Cardiac septum (tissue), 1 donor: ENCODE results near the gene SMARCD1. TPM values are rescaled to one million over a fixed set of nuclear protein-coding genes. Genes with fewer than 3 reads are reported as not detected.
A peak's percentile ranks its signal among the peaks of the same experiment; 100 is the strongest.

Source experiments
- DNase-seq: peaks from one replicate; pipeline ENCODE4 v3.0.0-alpha.2; 2020; ENCODE audit warnings: low spot score
- intact Hi-C: fragments of 100-400 bp; cut with DNase I; formaldehyde crosslinking; loops from one replicate; pipeline ENCODE4 v1.14.0; 2022
- long read RNA-seq: library from polyadenylated mRNA; unstranded; transcript quantifications from one replicate; pipeline ENCODE4 v2.0.0, GENCODE V29; 2021
- total RNA-seq: library from RNA; stranded (reverse); fragmentation: NEBNext Ultra II Directional; extraction: Animal tissue kit (Norgen Biotek cat#: 25700); gene quantifications from one replicate; pipeline ENCODE4 v1.2.1, GENCODE V29; 2021
- donor health status: DM: no; HTN: no; CAD: no.

The SMARCD1 gene
- 20.5 TPM for total RNA-seq
- long read RNA-seq, partial matches to known transcripts = 3 of 8 reads
- long read RNA-seq, other reads (novel, unspliced or antisense) = 3 of 8 reads

DNA sequence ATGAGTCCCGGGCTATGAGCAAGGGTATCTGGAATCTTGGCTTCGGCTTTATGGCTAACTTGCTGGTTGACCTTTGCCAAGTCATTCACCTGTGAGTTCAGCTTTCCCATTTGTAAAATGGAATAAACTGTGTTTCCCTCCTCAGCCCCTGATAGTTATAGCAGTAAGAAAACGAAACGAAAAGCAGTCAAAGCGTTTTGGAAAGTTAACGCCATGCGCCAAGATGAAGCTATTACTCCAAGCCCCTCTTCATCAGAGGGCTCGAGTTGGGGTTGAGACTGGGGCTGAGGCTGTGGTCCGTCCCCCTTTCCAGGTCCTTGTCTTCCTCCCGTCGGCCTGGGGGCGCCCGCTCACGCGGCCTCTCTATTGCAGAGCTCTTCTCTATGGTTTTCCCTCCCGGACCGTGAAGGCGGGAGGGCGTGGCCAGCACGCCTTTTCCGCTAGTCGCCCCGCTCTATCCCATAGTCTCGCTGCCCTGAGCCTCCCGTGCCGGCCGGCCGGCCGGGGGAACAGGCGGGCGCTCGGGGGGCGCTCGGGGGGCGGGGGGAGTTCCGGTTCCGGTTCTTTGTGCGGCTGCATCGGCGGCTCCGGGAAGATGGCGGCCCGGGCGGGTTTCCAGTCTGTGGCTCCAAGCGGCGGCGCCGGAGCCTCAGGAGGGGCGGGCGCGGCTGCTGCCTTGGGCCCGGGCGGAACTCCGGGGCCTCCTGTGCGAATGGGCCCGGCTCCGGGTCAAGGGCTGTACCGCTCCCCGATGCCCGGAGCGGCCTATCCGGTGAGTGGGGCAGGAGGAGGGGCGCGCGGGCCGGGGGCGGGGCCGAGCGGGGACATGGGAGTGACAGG is at the start of gene SMARCD1:
SMARCD1 (plus strand) TSS at position 568 of the 840 bp plus-strand sequence; CDS start at position 596, 28 bp downstream.
- intact Hi-C loops = no loop called here

GRCh38 chr12:50038336-50038735 is 46.8 kb upstream of the SMARCD1 start:
- intact Hi-C loops = no loop called here

More for the DNA sequence above, at the start of gene SMARCD1:
- DNase-seq = peak; percentile 96

GRCh38 chr12:50039151-50039835 is 45.8 kb upstream of the SMARCD1 start:
- DNase-seq = peak; percentile 89
- intact Hi-C loops = loop anchor here (1.0 kb wide), 1 partner anchor 17 kb away; no protein-coding TSS in a partner anchor

More at GRCh38 chr12:50038336-50038735, 46.8 kb upstream of the SMARCD1 start:
- no peak for DNase-seq

GRCh38 chr12:50040657-50041056 is 44.5 kb upstream of the SMARCD1 start:
- intact Hi-C loops = no loop called here
- no peak for DNase-seq

- no peak for DNase-seq
These were observed 43.9 kb upstream of the SMARCD1 start for GRCh38 chr12:50041062-50041860.

GRCh38 chr12:50041962-50042361 is 43.2 kb upstream of the SMARCD1 start:
- intact Hi-C loops = no loop called here
- DNase-seq = no peak

More at GRCh38 chr12:50041062-50041860, 43.9 kb upstream of the SMARCD1 start:
- intact Hi-C loops = no loop called here

GRCh38 chr12:50042693-50043092 is 42.4 kb upstream of the SMARCD1 start:
- intact Hi-C loops = no loop called here
- DNase-seq = no peak

GRCh38 chr12:50043308-50043707 is 41.8 kb upstream of the SMARCD1 start:
- intact Hi-C loops = no loop called here
- DNase-seq = no peak

DNA sequence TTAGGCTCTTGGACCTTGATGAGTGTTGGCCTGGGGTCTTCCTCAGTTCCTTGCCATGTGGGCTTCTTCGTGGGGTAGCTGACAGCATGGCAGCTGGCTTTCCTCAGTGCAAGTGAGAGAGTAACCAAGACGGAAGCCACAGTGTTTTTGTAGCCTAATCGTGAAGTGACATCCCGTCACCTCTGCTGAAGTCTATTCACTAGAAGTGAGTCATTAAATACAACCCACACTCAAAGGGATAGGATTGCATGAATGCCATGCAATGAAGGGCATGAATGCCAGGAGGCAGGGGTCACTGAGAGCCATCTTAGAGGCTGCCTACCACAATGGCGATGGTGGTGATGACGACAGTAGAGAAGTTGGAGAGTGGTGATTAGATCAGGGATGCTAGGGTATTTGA is 41.3 kb upstream of the SMARCD1 start:
- DNase-seq = no peak
- intact Hi-C loops = no loop called here

DNA sequence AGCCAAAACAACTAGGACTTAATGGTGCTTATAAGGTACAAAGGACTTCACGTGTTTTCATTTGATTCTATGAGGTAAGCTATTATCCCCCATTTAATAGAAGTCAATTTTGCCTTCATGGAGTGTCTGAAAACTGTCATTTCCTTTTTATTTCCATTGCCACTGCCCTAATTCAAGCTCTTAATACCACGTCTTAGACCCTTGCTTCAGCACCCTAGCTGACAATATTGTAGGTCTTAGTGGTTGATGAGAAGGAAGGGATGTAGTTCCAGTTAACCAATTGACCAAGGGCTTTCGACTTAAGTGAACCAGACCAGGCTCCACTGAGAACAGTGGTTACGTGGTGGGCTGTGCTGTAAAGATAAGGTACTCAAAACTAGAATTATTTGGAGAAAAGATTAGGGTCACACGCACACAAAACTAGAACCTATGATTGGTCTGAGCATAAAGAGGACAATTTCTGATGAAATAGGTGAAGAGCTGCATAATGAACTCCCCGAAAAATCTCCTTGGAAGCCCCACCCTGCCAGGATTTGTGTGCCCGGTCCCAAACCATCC is 37.4 kb upstream of the SMARCD1 start:
- no peak for DNase-seq
- intact Hi-C loops = no loop called here

- intact Hi-C loops = no loop called here
- DNase-seq = no peak
These were observed 35.7 kb upstream of the SMARCD1 start for GRCh38 chr12:50049254-50050118.

DNA sequence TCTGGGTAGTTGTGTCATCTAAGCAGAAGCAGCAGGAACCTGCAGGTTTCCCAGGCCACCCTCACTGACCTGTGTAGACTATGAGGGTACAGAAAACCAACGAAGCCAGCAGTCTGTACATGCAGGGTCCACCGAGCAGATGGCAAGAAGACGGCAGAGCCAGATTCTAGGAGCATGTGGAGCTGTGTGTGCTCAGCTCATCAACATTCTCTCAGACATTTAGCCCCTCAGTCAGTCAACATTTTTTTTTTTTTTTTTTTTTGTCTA is 35.1 kb upstream of the SMARCD1 start:
- intact Hi-C loops = no loop called here
- DNase-seq = no peak

DNA sequence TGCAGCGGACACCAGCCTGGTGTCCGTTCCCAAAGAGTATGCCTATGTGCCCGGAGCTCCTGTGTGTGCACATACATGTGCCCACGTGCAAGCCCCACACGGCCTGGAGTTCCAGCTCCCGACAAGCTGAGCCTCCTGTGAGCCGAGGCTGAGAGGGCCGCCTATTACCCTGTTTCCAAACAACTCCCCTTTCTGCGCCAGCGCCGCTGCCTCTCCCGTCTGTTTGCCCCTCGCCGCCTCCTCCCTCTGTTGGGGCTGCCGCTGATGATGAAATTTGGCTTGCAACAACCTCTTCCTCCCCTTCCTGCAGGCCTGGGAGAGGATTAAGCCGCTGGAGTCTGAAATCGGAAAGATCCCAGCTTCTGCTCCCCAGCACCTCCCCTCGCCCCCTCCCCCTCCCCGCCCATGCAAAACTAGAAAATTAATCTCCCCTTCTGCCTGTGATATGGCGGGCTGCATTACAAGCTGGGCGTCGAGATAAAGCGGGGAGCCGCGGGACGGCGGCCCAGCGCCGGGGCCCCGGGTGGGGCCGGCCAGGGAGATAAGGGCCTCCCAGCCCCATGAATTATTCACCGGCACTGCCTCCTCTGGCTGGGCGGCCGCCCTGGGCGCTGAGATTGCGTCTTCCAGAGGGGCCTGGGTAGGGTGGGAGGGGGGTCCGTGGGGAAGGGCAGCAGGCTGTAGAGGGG is 34.6 kb upstream of the SMARCD1 start:
- intact Hi-C loops = no loop called here
- no peak for DNase-seq

- DNase-seq = no peak
- intact Hi-C loops = no loop called here
These were observed 33.9 kb upstream of the SMARCD1 start for GRCh38 chr12:50051101-50051806.

- intact Hi-C loops = no loop called here
- DNase-seq = no peak
These were observed 32.6 kb upstream of the SMARCD1 start for GRCh38 chr12:50052544-50052943.

- no peak for DNase-seq
- intact Hi-C loops = no loop called here
These were observed 32.2 kb upstream of the SMARCD1 start for GRCh38 chr12:50052964-50053363.

DNA sequence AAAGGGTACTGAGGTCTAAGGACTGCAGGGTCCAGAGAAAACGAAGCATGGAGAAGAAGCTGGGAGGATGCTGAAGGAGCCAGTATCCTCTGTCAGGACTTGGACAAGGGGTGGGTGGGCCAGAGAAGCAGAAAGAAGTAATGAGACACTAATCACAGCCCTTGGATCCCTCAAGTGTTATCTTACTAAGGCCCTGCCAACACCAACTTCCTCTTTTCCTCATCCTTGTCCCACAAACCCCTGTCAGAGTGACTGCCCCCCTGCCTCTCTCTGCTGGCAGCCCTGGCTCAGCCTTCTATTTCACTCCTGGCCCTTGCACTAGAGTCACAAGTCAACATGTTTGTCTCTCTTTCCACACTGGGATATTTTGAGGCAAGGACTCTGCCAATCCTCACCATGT is 31.6 kb upstream of the SMARCD1 start:
- intact Hi-C loops = no loop called here
- no peak for DNase-seq
